AG09309 (cell line): ENCODE results near the gene LCE1D.

Source experiments
- DNase-seq: peaks from one replicate; pipeline ENCODE4 v3.0.0-alpha.2; 2010; ENCODE audit warnings: low read depth
- H3K4me3 ChIP-seq: 2 replicates; pipeline ENCODE4 v1.5.1; 2011; ENCODE audit warnings: mild to moderate bottlenecking, low read depth, low read length, moderate library complexity; ENCODE audit not compliant: control insufficient read depth
- TF ChIP-seq, protein P1 (sequence below): IDR thresholded peaks from 2 replicates; pipeline ENCODE4 v1.5.1; 2011; ENCODE audit warnings: mild to moderate bottlenecking, low read depth, low read length, inconsistent platforms; ENCODE audit not compliant: insufficient read depth, control insufficient read depth; ENCODE audit errors: missing control alignments

The LCE1D gene

DNA sequence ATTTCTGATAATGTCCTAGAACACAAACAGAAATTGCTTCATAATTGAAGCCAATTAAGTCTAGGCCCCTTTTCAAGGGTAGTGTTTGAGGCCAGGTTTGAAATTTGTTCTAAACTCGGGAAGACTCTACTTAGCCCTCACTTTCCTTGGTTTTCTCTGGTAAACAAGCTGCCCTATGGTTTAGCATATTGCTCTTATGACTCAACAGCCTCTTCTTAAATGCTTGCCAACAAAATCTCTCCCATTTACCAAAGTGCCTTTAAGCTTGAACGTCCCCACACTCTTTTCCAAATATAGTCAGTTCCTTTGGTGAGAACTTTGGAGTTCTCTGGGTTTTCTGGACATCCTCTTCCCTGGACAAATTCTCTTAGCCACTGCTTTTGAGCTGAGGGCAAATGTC, 40.3 kb downstream of the LCE1D start:
- H3K4me3 ChIP-seq: no peak overlapping the region
- TF ChIP-seq, protein P1, sequence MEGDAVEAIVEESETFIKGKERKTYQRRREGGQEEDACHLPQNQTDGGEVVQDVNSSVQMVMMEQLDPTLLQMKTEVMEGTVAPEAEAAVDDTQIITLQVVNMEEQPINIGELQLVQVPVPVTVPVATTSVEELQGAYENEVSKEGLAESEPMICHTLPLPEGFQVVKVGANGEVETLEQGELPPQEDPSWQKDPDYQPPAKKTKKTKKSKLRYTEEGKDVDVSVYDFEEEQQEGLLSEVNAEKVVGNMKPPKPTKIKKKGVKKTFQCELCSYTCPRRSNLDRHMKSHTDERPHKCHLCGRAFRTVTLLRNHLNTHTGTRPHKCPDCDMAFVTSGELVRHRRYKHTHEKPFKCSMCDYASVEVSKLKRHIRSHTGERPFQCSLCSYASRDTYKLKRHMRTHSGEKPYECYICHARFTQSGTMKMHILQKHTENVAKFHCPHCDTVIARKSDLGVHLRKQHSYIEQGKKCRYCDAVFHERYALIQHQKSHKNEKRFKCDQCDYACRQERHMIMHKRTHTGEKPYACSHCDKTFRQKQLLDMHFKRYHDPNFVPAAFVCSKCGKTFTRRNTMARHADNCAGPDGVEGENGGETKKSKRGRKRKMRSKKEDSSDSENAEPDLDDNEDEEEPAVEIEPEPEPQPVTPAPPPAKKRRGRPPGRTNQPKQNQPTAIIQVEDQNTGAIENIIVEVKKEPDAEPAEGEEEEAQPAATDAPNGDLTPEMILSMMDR: no peak
- no peak for DNase-seq

DNA sequence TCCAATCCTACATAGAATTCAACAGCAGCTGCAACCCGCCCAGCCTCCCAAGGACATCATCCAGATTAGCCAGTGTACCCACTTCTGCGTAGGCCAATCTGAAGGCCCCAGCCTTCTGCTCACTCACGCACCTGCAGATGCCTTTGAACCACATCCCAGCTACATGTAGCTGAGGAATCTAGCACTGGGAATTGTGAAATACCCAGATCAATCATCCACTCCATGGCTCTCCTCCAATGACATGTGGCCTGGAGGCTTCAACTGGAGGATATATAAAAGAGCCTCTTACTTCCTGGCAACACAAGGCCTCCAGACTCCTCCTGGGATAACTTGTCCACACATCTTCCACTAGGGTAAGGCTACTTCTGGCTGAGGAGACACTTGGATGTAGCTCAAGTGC, 46.0 kb downstream of the LCE1D start, which contains the start of gene LCE6A:
Gene LCE6A (plus strand): TSS at position 301 of the 400 bp plus-strand sequence. CDS start 665 bp downstream, outside the sequence.
- DNase-seq: no peak
- no peak within 1 kb of the TSS for H3K4me3 ChIP-seq
- TF ChIP-seq, protein P1: no peak
